MG63 (cell line): ENCODE measurements around the gene TBCC. TPM values are rescaled to one million over a fixed set of nuclear protein-coding genes. Genes with fewer than 3 reads are reported as not detected.

Source experiments
- total RNA-seq: library from RNA; depleted of rRNA; stranded (reverse); fragments of >200 nt; shearing (Covaris generic); gene quantifications from 2 replicates; pipeline ENCODE4 v1.2.3, GENCODE V29; 2014; ENCODE audit warnings: low replicate concordance; rRNA removed

The TBCC gene
- total RNA-seq, 1 experiment from 2014 or later, result 37.5 TPM

Other genes starting within 250 kb of the TBCC start
- gene UBR2, start 182.1 kb downstream of the TBCC start, total RNA-seq, result 8.8 and 13.9 TPM in 2 replicates
- gene PRPH2, start 23.5 kb downstream of the TBCC start, total RNA-seq, result not detected in 2 replicates
- gene BICRAL, start 35.9 kb upstream of the TBCC start, total RNA-seq, result 0.40 and 2.3 TPM in 2 replicates
- gene RPL7L1, start 133.5 kb upstream of the TBCC start, total RNA-seq, result 73.0 and 90.1 TPM in 2 replicates
- not detected in 2 replicates for gene PTCRA, start 169.9 kb upstream of the TBCC start, total RNA-seq
- 25.2 and 27.2 TPM in 2 replicates for gene CNPY3, start 183.4 kb upstream of the TBCC start, total RNA-seq
- not detected in 2 replicates for gene GNMT, start 214.7 kb upstream of the TBCC start, total RNA-seq
- gene PEX6, start 233.1 kb upstream of the TBCC start, total RNA-seq, result 17.7 and 33.5 TPM in 2 replicates
- 27.4 and 37.3 TPM in 2 replicates for gene PPP2R5D, start 238.5 kb upstream of the TBCC start, total RNA-seq